Neural progenitor cell (in vitro differentiated cells): ENCODE data around the gene DNPEP. TPM values are rescaled to one million over a fixed set of nuclear protein-coding genes. Genes with fewer than 3 reads are reported as not detected.

Source experiments
- DNase-seq: peaks from one replicate; pipeline ENCODE4 v3.0.0-alpha.2; 2016; ENCODE audit warnings: low spot score
- H2AFZ ChIP-seq: fragments of 200-600 bp; sonication (generic); replicated peaks from 2 replicates; pipeline ENCODE4 v1.6.1; 2016; ENCODE audit warnings: antibody characterized with exemption
- H3F3A ChIP-seq: fragments of 200-600 bp; sonication (generic); 2 replicates; pipeline ENCODE4 v1.6.1; 2016; ENCODE audit warnings: antibody characterized with exemption, low read depth
- H3K27ac ChIP-seq: fragments of 200-600 bp; sonication (generic); 2 replicates; pipeline ENCODE4 v1.5.1; 2016; ENCODE audit warnings: mild to moderate bottlenecking
- H3K27me3 ChIP-seq: fragments of 200-600 bp; sonication (generic); 2 replicates; pipeline ENCODE4 v1.6.1; 2016; ENCODE audit warnings: mild to moderate bottlenecking, moderate library complexity
- H3K36me3 ChIP-seq: fragments of 200-600 bp; sonication (generic); 2 replicates; pipeline ENCODE4 v1.5.1; 2016
- H3K4me1 ChIP-seq: fragments of 200-600 bp; sonication (generic); 2 replicates; pipeline ENCODE4 v1.6.1; 2016; ENCODE audit warnings: mixed run types
- H3K4me2 ChIP-seq: fragments of 200-600 bp; sonication (generic); 2 replicates; pipeline ENCODE4 v1.6.1; 2016
- H3K4me3 ChIP-seq: fragments of 200-600 bp; sonication (generic); 2 replicates; pipeline ENCODE4 v1.5.1; 2016
- H3K79me2 ChIP-seq: fragments of 200-600 bp; sonication (generic); 2 replicates; pipeline ENCODE4 v1.6.1; 2016; ENCODE audit warnings: low read depth
- H3K9ac ChIP-seq: fragments of 200-600 bp; sonication (generic); 2 replicates; pipeline ENCODE4 v1.6.1; 2016
- H3K9me3 ChIP-seq: fragments of 200-600 bp; sonication (generic); 2 replicates; pipeline ENCODE4 v1.5.1; 2016; ENCODE audit warnings: low read depth
- H4K20me1 ChIP-seq: fragments of 200-600 bp; sonication (generic); 2 replicates; pipeline ENCODE4 v1.6.1; 2016; ENCODE audit warnings: low read depth
- H3K27ac Mint-ChIP-seq: 3 replicates; pipeline ENCODE4 v1.8.0; 2021; ENCODE audit warnings: mixed read lengths
- H3K27me3 Mint-ChIP-seq: 2 replicates; pipeline ENCODE4 v1.8.0; 2022; ENCODE audit warnings: low read depth, mild to moderate bottlenecking, inconsistent platforms, moderate library complexity, mixed read lengths; ENCODE audit not compliant: insufficient read depth
- H3K36me3 Mint-ChIP-seq: 3 replicates; pipeline ENCODE4 v1.8.0; 2021; ENCODE audit warnings: mixed read lengths
- H3K4me1 Mint-ChIP-seq: 3 replicates; pipeline ENCODE4 v1.8.0; 2021; ENCODE audit warnings: mixed read lengths
- H3K4me3 Mint-ChIP-seq: 3 replicates; pipeline ENCODE4 v1.8.0; 2021; ENCODE audit warnings: mild to moderate bottlenecking, moderate library complexity, mixed read lengths
- H3K9me3 Mint-ChIP-seq: 3 replicates; pipeline ENCODE4 v1.8.0; 2020; ENCODE audit warnings: mixed read lengths
- CTCF ChIP-seq: fragments of 200-600 bp; sonication (generic); IDR thresholded peaks from 2 replicates; pipeline ENCODE4 v1.5.1; 2017; ENCODE audit warnings: antibody characterized with exemption, mild to moderate bottlenecking
- EZH2 ChIP-seq: fragments of 200-600 bp; sonication (generic); IDR thresholded peaks from 2 replicates; pipeline ENCODE4 v1.6.1; 2017; ENCODE audit warnings: antibody characterized with exemption, mild to moderate bottlenecking, moderate library complexity
- EZH2phosphoT487 ChIP-seq: fragments of 200-600 bp; sonication (generic); IDR thresholded peaks from 2 replicates; pipeline ENCODE4 v1.6.1; 2017; ENCODE audit warnings: antibody characterized with exemption
- total RNA-seq: library from RNA; depleted of rRNA; stranded (reverse); fragments of >200 nt; gene quantifications from 2 replicates; pipeline ENCODE4 v1.2.3, GENCODE V29; 2015; ENCODE audit warnings: low replicate concordance

Gene DNPEP
- total RNA-seq, 1 donor from 2014 or later = 120 TPM

DNA sequence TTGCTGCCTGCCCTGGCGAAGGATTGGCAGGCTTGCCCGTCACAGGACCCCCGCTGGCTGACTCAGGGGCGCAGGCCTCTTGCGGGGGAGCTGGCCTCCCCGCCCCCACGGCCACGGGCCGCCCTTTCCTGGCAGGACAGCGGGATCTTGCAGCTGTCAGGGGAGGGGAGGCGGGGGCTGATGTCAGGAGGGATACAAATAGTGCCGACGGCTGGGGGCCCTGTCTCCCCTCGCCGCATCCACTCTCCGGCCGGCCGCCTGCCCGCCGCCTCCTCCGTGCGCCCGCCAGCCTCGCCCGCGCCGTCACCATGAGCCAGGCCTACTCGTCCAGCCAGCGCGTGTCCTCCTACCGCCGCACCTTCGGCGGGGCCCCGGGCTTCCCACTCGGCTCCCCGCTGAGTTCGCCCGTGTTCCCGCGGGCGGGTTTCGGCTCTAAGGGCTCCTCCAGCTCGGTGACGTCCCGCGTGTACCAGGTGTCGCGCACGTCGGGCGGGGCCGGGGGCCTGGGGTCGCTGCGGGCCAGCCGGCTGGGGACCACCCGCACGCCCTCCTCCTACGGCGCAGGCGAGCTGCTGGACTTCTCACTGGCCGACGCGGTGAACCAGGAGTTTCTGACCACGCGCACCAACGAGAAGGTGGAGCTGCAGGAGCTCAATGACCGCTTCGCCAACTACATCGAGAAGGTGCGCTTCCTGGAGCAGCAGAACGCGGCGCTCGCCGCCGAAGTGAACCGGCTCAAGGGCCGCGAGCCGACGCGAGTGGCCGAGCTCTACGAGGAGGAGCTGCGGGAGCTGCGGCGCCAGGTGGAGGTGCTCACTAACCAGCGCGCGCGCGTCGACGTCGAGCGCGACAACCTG is 30.7 kb upstream of the DNPEP start, which contains the start of gene DES:
Gene DES (plus strand): TSS at position 223 of the 857 bp plus-strand sequence. CDS start 86 bp downstream, at position 309.
- no peak within 1 kb of the TSS for H2AFZ ChIP-seq
- DNase-seq = peak; percentile 42
- H3K9me3 Mint-ChIP-seq = peaks cover 5% of the 10 kb centered on the region
- H3K36me3 Mint-ChIP-seq = no peaks in the 10 kb centered on the region
- H3K27ac Mint-ChIP-seq = peak within 1 kb of the TSS; percentile 79
- H3K4me3 ChIP-seq = no peak within 1 kb of the TSS
- no peak within 1 kb of the TSS for H3K27ac ChIP-seq
- H3K27me3 ChIP-seq = peaks cover 29% of the 10 kb centered on the region
- H3K4me1 Mint-ChIP-seq = peaks cover 24% of the 10 kb centered on the region
- peaks cover 10% of the 10 kb centered on the region for H3K27me3 Mint-ChIP-seq
- TF ChIP-seq CTCF = no peak
- peak; percentile 58 for TF ChIP-seq EZH2
- no peak within 1 kb of the TSS for H3K9ac ChIP-seq
- H3K9me3 ChIP-seq = no peaks in the 10 kb centered on the region
- no peaks in the 10 kb centered on the region for H4K20me1 ChIP-seq
- H3K4me2 ChIP-seq = peak within 1 kb of the TSS; percentile 6
- H3K4me3 Mint-ChIP-seq = no peak within 1 kb of the TSS
- H3K4me1 ChIP-seq = peaks cover 11% of the 10 kb centered on the region
- no peaks in the 10 kb centered on the region for H3K36me3 ChIP-seq
- peaks cover 6% of the 10 kb centered on the region for H3F3A ChIP-seq
- no peaks in the 10 kb centered on the region for H3K79me2 ChIP-seq

GRCh38 chr2:219417374-219417773 is 29.7 kb upstream of the DNPEP start:
- Histone ChIP-seq H3K4me1 (peaks cover 11% of the 10 kb centered on the region), H3K36me3 (no peaks in the 10 kb centered on the region), H2AFZ (no peak overlapping the region), H3K27ac (no peak overlapping the region), H3K4me3 (no peak overlapping the region), H3K27me3 (peaks cover 29% of the 10 kb centered on the region), H3K9me3 (no peaks in the 10 kb centered on the region), H3K4me2 (no peak overlapping the region), H3F3A (peaks cover 6% of the 10 kb centered on the region), H4K20me1 (no peaks in the 10 kb centered on the region), H3K79me2 (no peaks in the 10 kb centered on the region), H3K9ac (no peak overlapping the region)
- DNase-seq = no peak
- H3K36me3 Mint-ChIP-seq = no peaks in the 10 kb centered on the region
- no peak overlapping the region for H3K27ac Mint-ChIP-seq
- peaks cover 10% of the 10 kb centered on the region for H3K27me3 Mint-ChIP-seq
- no peak overlapping the region for H3K4me3 Mint-ChIP-seq
- peaks cover 24% of the 10 kb centered on the region for H3K4me1 Mint-ChIP-seq
- TF ChIP-seq EZH2 = no peak
- TF ChIP-seq EZH2phosphoT487 = no peak
- no peak for TF ChIP-seq CTCF
- H3K9me3 Mint-ChIP-seq = peaks cover 6% of the 10 kb centered on the region

- no peaks in the 10 kb centered on the region for H3K9me3 ChIP-seq
- Mint-ChIP-seq H3K4me1 (peaks cover 24% of the 10 kb centered on the region), H3K9me3 (peaks cover 8% of the 10 kb centered on the region), H3K4me3 (no peak overlapping the region), H3K36me3 (no peaks in the 10 kb centered on the region), H3K27me3 (peaks cover 10% of the 10 kb centered on the region), H3K27ac (peak overlapping the region; percentile 42)
- H3K27me3 ChIP-seq = peaks cover 29% of the 10 kb centered on the region
- H3F3A ChIP-seq = peaks cover 6% of the 10 kb centered on the region
- DNase-seq = no peak
- H3K36me3 ChIP-seq = no peaks in the 10 kb centered on the region
- H2AFZ ChIP-seq = no peak overlapping the region
- H3K4me2 ChIP-seq = no peak overlapping the region
- TF ChIP-seq EZH2phosphoT487 = no peak
- no peak for TF ChIP-seq EZH2
- TF ChIP-seq CTCF = no peak
- no peak overlapping the region for H3K27ac ChIP-seq
- peaks cover 11% of the 10 kb centered on the region for H3K4me1 ChIP-seq
- H3K4me3 ChIP-seq = no peak overlapping the region
- H4K20me1 ChIP-seq = no peaks in the 10 kb centered on the region
- no peaks in the 10 kb centered on the region for H3K79me2 ChIP-seq
- H3K9ac ChIP-seq = no peak overlapping the region
Measured at GRCh38 chr2:219416938-219417337, 29.2 kb upstream of the DNPEP start.
